ENCODE data around the gene HTT. TPM values are rescaled to one million over a fixed set of nuclear protein-coding genes. Genes with fewer than 3 reads are reported as not detected.

The HTT gene
- total RNA-seq, 1 experiment from 2014 or later = 64.4 TPM

GRCh38 chr4:3226944-3227343 lies 152.5 kb downstream of the HTT start:
- DNase-seq = no peak
- H4K8ac ChIP-seq (replicated peaks; ENCODE audit: insufficient read length, low read depth, low read length) = no peak overlapping the region
- Mint-ChIP-seq H3K27ac (no peak overlapping the region), H3K9me3 (peaks cover 3 to 7% of the 10 kb centered on the region in 2 experiments; a peak in 3 of 5 replicates), H3K36me3 (ENCODE audit: insufficient read depth in 1 of 3, low read depth in 3 of 3) (peaks cover 56 to 81% (median 71%) of the 10 kb centered on the region in 3 experiments), H3K4me1 (no peaks in the 10 kb centered on the region), H3K4me3 (no peak overlapping the region), H3K27me3 (ENCODE audit: low read depth) (no peaks in the 10 kb centered on the region)
- H3K4ac ChIP-seq (ENCODE audit: low read depth, low read length) = no peak overlapping the region
- H3K4me1 ChIP-seq (ENCODE audit: insufficient read depth, low read length) = no peaks in the 10 kb centered on the region
- no peak overlapping the region for H2BK15ac ChIP-seq (ENCODE audit: low read depth, low read length)
- no CpG with 5 or more reads among the region's 6 CpGs for WGBS (ENCODE audit: extremely low coverage, insufficient read length, low lambda C conversion rate)
- no peak overlapping the region for H2BK12ac ChIP-seq (ENCODE audit: insufficient read length, low read depth, low read length)
- H3K79me1 ChIP-seq (ENCODE audit: insufficient read depth, low read depth, low read length, poor library complexity, severe bottlenecking) = no peaks in the 10 kb centered on the region
- no peak overlapping the region for H3T11ph ChIP-seq (ENCODE audit: low read length)
- peaks cover 5% of the 10 kb centered on the region for H4K20me1 ChIP-seq (ENCODE audit: control insufficient read depth, insufficient read depth, insufficient read length)
- H3K27ac ChIP-seq (ENCODE audit: insufficient read length, low read depth, low read length) = no peak overlapping the region
- no peak overlapping the region for H3K9ac ChIP-seq (ENCODE audit: extremely low read depth, insufficient read length, low read length)
- H4K91ac ChIP-seq (ENCODE audit: insufficient read length, low read depth, low read length) = no peak overlapping the region
- no peaks in the 10 kb centered on the region for H3K27me3 ChIP-seq (ENCODE audit: insufficient read depth, low read length)
- no peak overlapping the region for H3K4me2 ChIP-seq (ENCODE audit: insufficient read depth, insufficient read length, low read length)
- no peaks in the 10 kb centered on the region for H3K79me2 ChIP-seq (ENCODE audit: insufficient read depth, low read length)
- no peak overlapping the region for H3K56ac ChIP-seq (ENCODE audit: insufficient read length, low read depth, low read length)
- no peak overlapping the region for H3K14ac ChIP-seq (ENCODE audit: insufficient read depth, low read length)
- no peak overlapping the region for H2BK120ac ChIP-seq (ENCODE audit: low read depth, low read length, poor library complexity, severe bottlenecking)
- H2AK5ac ChIP-seq (ENCODE audit: insufficient read length, low read length) = no peak overlapping the region
- H2AFZ ChIP-seq (ENCODE audit: low read length) = no peak overlapping the region
- no peak for TF ChIP-seq CTCF (conservative IDR thresholded peaks at IDR 0.05)
- H3K9me3 ChIP-seq (ENCODE audit: control insufficient read depth, low read depth, low read length) = no peaks in the 10 kb centered on the region
- H3K18ac ChIP-seq (ENCODE audit: insufficient read length, low read depth, low read length) = no peak overlapping the region
- H3K23me2 ChIP-seq (ENCODE audit: insufficient read length, low read depth, low read length, poor library complexity, severe bottlenecking) = no peaks in the 10 kb centered on the region
- no peak overlapping the region for H3K23ac ChIP-seq (ENCODE audit: insufficient read length, low read depth, low read length)
- no peak overlapping the region for H2BK5ac ChIP-seq (ENCODE audit: insufficient read length, low read length)
- no peak overlapping the region for H4K5ac ChIP-seq (ENCODE audit: insufficient read length, low read depth, low read length)
- no peak overlapping the region for H2BK20ac ChIP-seq (ENCODE audit: low read depth, low read length, poor library complexity, severe bottlenecking)
